WTC11 (cell line): ENCODE data around the gene NDUFB3. TPM values are rescaled to one million over a fixed set of nuclear protein-coding genes. Genes with fewer than 3 reads are reported as not detected.

Experiments used
- ATAC-seq: fragments of 200-7000 bp; cut with Tn5 transposase; 2 replicates; pipeline ENCODE4 v1.10.0; 2021; ENCODE audit warnings: mild to moderate bottlenecking, moderate library complexity
- CTCF ChIA-PET: fragments of 300-600 bp; sonication (Branson Sonifier 250); formaldehyde crosslinking; loops from one replicate; lab custom pipeline; 2021; ENCODE audit warnings: antibody characterized with exemption; lab: Charles Lee
- POLR2A ChIA-PET: fragments of 350-600 bp; sonication (Branson Sonifier 250); formaldehyde crosslinking; loops from one replicate; lab custom pipeline; 2021; ENCODE audit warnings: antibody characterized with exemption; lab: Charles Lee
- DNase-seq: peaks from one replicate; pipeline ENCODE4 v3.0.0; 2021; ENCODE audit warnings: low spot score
- H3K27ac Mint-ChIP-seq: 2 replicates; pipeline ENCODE4 v1.8.0; 2021; ENCODE audit warnings: mixed read lengths
- H3K27me3 Mint-ChIP-seq: 2 replicates; pipeline ENCODE4 v1.8.0; 2021; ENCODE audit warnings: low read depth, mild to moderate bottlenecking, moderate library complexity, mixed read lengths
- H3K36me3 Mint-ChIP-seq: 2 replicates; pipeline ENCODE4 v1.8.0; 2021; ENCODE audit warnings: mixed read lengths
- H3K4me1 Mint-ChIP-seq: 2 replicates; pipeline ENCODE4 v1.8.0; 2022; ENCODE audit warnings: mixed read lengths
- H3K4me3 Mint-ChIP-seq: 2 replicates; pipeline ENCODE4 v1.8.0; 2021; ENCODE audit warnings: mild to moderate bottlenecking, moderate library complexity, mixed read lengths
- H3K9me3 Mint-ChIP-seq: 2 replicates; pipeline ENCODE4 v1.8.0; 2021; ENCODE audit warnings: mixed read lengths
- ATF2 ChIP-seq: sonication (generic); formaldehyde crosslinking; IDR thresholded peaks from 2 replicates; pipeline ENCODE4 v1.8.1; 2022; ENCODE audit warnings: low read depth, missing genetic modification reagents, borderline replicate concordance
- CTCF ChIP-seq: fragments of 200-600 bp; IDR thresholded peaks from 2 replicates; pipeline ENCODE4 v1.8.0; 2022; ENCODE audit warnings: antibody characterized with exemption
- ESRRA ChIP-seq: sonication (generic); formaldehyde crosslinking; IDR thresholded peaks from 2 replicates; pipeline ENCODE4 v1.8.1; 2022; ENCODE audit warnings: mild to moderate bottlenecking, missing genetic modification reagents, borderline replicate concordance
- ETV6 ChIP-seq: sonication (generic); formaldehyde crosslinking; IDR thresholded peaks from 2 replicates; pipeline ENCODE4 v1.8.1; 2022; ENCODE audit warnings: mild to moderate bottlenecking, missing genetic modification reagents
- FOXP4 ChIP-seq: sonication (generic); formaldehyde crosslinking; IDR thresholded peaks from 2 replicates; pipeline ENCODE4 v1.8.0; 2022; ENCODE audit warnings: mild to moderate bottlenecking, missing genetic modification reagents
- GRHL2 ChIP-seq: fragments of 250-450 bp; sonication (Bioruptor Pico); IDR thresholded peaks from 2 replicates; pipeline ENCODE4 v1.8.0; 2022; ENCODE audit warnings: mild to moderate bottlenecking, moderate library complexity; ENCODE audit not compliant: insufficient replicate concordance, severe bottlenecking
- HMGA2 ChIP-seq: fragments of 250-450 bp; sonication (Bioruptor Pico); IDR thresholded peaks from 2 replicates; pipeline ENCODE4 v1.4.0; 2021; ENCODE audit warnings: mild to moderate bottlenecking, moderate library complexity
- JAZF1 ChIP-seq: fragments of 250-450 bp; sonication (Bioruptor Pico); IDR thresholded peaks from 2 replicates; pipeline ENCODE4 v1.9.0; 2021; ENCODE audit warnings: moderate library complexity, mild to moderate bottlenecking, inconsistent platforms
- KAT7 ChIP-seq: sonication (generic); formaldehyde crosslinking; IDR thresholded peaks from 2 replicates; pipeline ENCODE4 v1.8.1; 2023; ENCODE audit warnings: missing genetic modification reagents, mild to moderate bottlenecking, borderline replicate concordance
- MAX ChIP-seq: sonication (generic); formaldehyde crosslinking; IDR thresholded peaks from 2 replicates; pipeline ENCODE4 v1.8.0; 2022; ENCODE audit warnings: mild to moderate bottlenecking, missing genetic modification reagents
- NFE2L1 ChIP-seq: sonication (generic); formaldehyde crosslinking; IDR thresholded peaks from 2 replicates; pipeline ENCODE4 v1.8.1; 2023; ENCODE audit warnings: missing genetic modification reagents
- NR1H2 ChIP-seq: sonication (generic); formaldehyde crosslinking; IDR thresholded peaks from 2 replicates; pipeline ENCODE4 v1.9.0; 2021; ENCODE audit warnings: mild to moderate bottlenecking, moderate library complexity, missing genetic modification reagents
- USF2 ChIP-seq: sonication (generic); formaldehyde crosslinking; IDR thresholded peaks from 2 replicates; pipeline ENCODE4 v1.8.1; 2023; ENCODE audit warnings: mild to moderate bottlenecking, missing genetic modification reagents, moderate library complexity
- ZNF121 ChIP-seq: sonication (generic); formaldehyde crosslinking; IDR thresholded peaks from 2 replicates; pipeline ENCODE4 v1.8.0; 2023; ENCODE audit warnings: missing genetic modification reagents
- ZNF138 ChIP-seq: sonication (generic); formaldehyde crosslinking; conservative IDR thresholded peaks from 2 replicates; pipeline ENCODE4 v1.8.1; 2022; ENCODE audit warnings: mild to moderate bottlenecking, moderate library complexity, missing genetic modification reagents
- ZNF281 ChIP-seq: sonication (generic); formaldehyde crosslinking; IDR thresholded peaks from 2 replicates; pipeline ENCODE4 v1.8.0; 2023; ENCODE audit warnings: mild to moderate bottlenecking, missing genetic modification reagents
- ZNF396 ChIP-seq: fragments of 250-450 bp; sonication (Bioruptor Pico); IDR thresholded peaks from 2 replicates; pipeline ENCODE4 v1.8.0; 2021; ENCODE audit warnings: mild to moderate bottlenecking, moderate library complexity, borderline replicate concordance
- ZNF512 ChIP-seq: sonication (generic); formaldehyde crosslinking; IDR thresholded peaks from 2 replicates; pipeline ENCODE4 v1.8.1; 2022; ENCODE audit warnings: missing genetic modification reagents, borderline replicate concordance
- total RNA-seq: library from RNA; stranded (reverse); gene quantifications from 3 replicates; pipeline ENCODE4 v1.2.3, GENCODE V29; 2021

Gene NDUFB3
- total RNA-seq, 1 experiment from 2014 or later, result 66.8 TPM

- ChIA-PET CTCF (interaction anchor here (1.7 kb wide), 1 partner anchor 73 kb away, joined by 5 read pairs; no protein-coding TSS in a partner anchor), POLR2A (interaction anchor here (0.7 kb wide), 1 partner anchor 84 kb away, joined by 4 read pairs; no protein-coding TSS in a partner anchor)
- Mint-ChIP-seq H3K36me3 (peaks cover 19% of the 10 kb centered on the region; the same call in 1 of the 2 replicates), H3K4me1 (no peaks in the 10 kb centered on the region), H3K4me3 (no peak overlapping the region), H3K9me3 (no peaks in the 10 kb centered on the region), H3K27ac (no peak overlapping the region), H3K27me3 (no peaks in the 10 kb centered on the region)
- no peak for TF ChIP-seq HMGA2 (CRISPR knock-in tag)
- TF ChIP-seq KAT7 (CRISPR knock-in tag), result no peak
- no peak for TF ChIP-seq GRHL2
- TF ChIP-seq ZNF121 (CRISPR knock-in tag), result no peak
- DNase-seq, result no peak
- ATAC-seq, result no peak
Observed at GRCh38 chr2:201084863-201085262, 13.1 kb downstream of the NDUFB3 start.

GRCh38 chr2:201090574-201090973 lies 18.8 kb downstream of the NDUFB3 start:
- no peak overlapping the region for H3K27ac Mint-ChIP-seq
- no peaks in the 10 kb centered on the region for H3K9me3 Mint-ChIP-seq
- POLR2A ChIA-PET, result no interaction called here
- CTCF ChIA-PET, result no interaction called here
- H3K27me3 Mint-ChIP-seq, result no peaks in the 10 kb centered on the region; the same call in 1 of the 2 replicates
- no peak for DNase-seq
- no peak for ATAC-seq
- TF ChIP-seq JAZF1 (CRISPR knock-in tag), result no peak
- TF ChIP-seq ATF2 (CRISPR knock-in tag), result no peak
- TF ChIP-seq ZNF138 (CRISPR knock-in tag), result no peak
- no peak for TF ChIP-seq ETV6 (CRISPR knock-in tag)
- TF ChIP-seq ZNF396 (CRISPR knock-in tag), result no peak
- no peak for TF ChIP-seq NR1H2 (CRISPR knock-in tag)
- no peak for TF ChIP-seq ZNF512 (CRISPR knock-in tag)
- no peak for TF ChIP-seq USF2 (CRISPR knock-in tag)
- no peak for TF ChIP-seq ESRRA
- TF ChIP-seq MAX, result no peak
- TF ChIP-seq FOXP4 (CRISPR knock-in tag), result no peak
- TF ChIP-seq NFE2L1 (CRISPR knock-in tag), result no peak
- no peak for TF ChIP-seq KAT7 (CRISPR knock-in tag)
- no peak for TF ChIP-seq ZNF281 (CRISPR knock-in tag)
- no peak for TF ChIP-seq CTCF
- no peak overlapping the region for H3K4me3 Mint-ChIP-seq
- H3K4me1 Mint-ChIP-seq, result no peaks in the 10 kb centered on the region
- peaks cover 11% of the 10 kb centered on the region; the same call in 1 of the 2 replicates for H3K36me3 Mint-ChIP-seq
